GM18951 (cell line): ENCODE measurements around the gene RALGDS.

Experiments used
- POLR2A ChIP-seq: IDR thresholded peaks from 4 replicates; pipeline ENCODE4 v1.6.1; 2011; ENCODE audit warnings: mild to moderate bottlenecking; ENCODE audit not compliant: insufficient read length, insufficient read depth; ENCODE audit errors: extremely low read depth
- in situ Hi-C: fragments of 300-500 bp; cut with MboI; formaldehyde crosslinking; loops from one replicate; pipeline ENCODE4 v1.12.0; 2022; ENCODE audit warnings: low sequenced_read_pairs, mixed read lengths, inconsistent platforms; ENCODE audit not compliant: unreplicated experiment

The RALGDS gene

GRCh38 chr9:133108794-133109641 lies 12.0 kb downstream of the RALGDS start:
- no peak for TF ChIP-seq POLR2A
- in situ Hi-C loops, result loop anchor here (5.0 kb wide), 1 partner anchor 38 kb away; no protein-coding TSS in a partner anchor

DNA sequence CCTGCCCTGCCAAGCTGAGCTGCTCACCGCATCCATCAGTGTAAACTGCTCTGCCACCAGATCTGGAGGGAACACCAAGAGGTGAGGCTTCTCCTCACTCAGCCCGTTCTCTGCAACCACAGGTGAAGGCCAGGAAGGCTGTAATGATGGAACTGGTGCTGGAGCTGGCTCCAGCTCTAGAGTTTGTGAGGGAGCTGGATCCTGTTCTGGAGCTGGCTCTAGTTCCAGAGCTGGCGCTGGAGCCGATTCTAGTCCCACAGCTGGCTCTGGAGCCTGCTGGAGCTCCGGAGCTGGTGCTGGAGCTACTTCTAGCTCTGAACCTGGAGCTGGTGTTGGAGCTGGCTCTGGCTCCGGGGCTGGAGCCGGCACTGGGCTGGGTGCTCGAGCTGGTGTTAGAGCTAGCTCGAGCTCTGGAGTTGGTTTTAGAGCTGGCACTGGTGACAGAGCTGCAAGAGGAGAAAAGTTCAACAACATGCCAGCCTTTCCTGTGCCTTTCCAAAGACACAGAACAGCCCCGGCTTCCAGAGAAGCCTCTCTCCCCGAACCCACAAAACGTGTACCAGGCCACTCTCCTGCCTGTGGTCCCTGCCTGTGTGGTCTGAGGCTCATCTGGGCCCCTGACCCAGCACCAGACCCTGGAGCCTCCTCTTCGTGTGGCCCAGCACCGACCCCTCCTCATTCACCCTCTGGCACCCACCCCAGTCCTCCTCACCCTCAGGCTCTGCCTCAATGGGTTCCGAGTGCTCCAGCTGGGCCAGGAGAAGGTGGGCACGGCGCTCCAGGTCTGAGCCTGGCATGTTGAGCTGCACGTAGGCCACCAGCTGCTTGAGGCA lies 12.9 kb downstream of the RALGDS start:
- in situ Hi-C loops, result loop anchor here (5.0 kb wide), 1 partner anchor 39 kb away; no protein-coding TSS in a partner anchor
- TF ChIP-seq POLR2A, result no peak

- in situ Hi-C loops, result loop anchor here (5.0 kb wide), 1 partner anchor 40 kb away; no protein-coding TSS in a partner anchor
Observed at GRCh38 chr9:133107245-133107722, 13.8 kb downstream of the RALGDS start.

GRCh38 chr9:133106511-133107244 lies 14.4 kb downstream of the RALGDS start:
- no peak for TF ChIP-seq POLR2A
- in situ Hi-C loops, result loop anchor here (5.0 kb wide), 1 partner anchor 41 kb away; no protein-coding TSS in a partner anchor

More at GRCh38 chr9:133107245-133107722, 13.8 kb downstream of the RALGDS start:
- TF ChIP-seq POLR2A, result no peak

DNA sequence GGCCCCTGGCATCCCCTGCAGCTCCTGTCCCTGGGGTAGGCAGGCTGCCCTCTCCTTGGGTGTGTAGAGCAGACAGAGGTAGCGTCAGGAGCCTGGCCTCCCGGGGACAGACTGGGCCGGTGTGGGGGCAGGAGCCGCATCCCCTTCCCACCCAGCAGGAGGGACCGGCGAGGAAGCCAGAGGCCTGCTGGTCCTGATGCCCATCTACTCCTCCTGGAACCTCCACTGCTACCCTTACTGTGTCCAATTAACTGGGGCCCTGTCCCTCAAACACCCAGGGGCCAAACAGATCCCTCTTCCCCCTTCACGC lies 15.6 kb downstream of the RALGDS start:
- TF ChIP-seq POLR2A, result no peak
- in situ Hi-C loops, result loop anchor here (5.0 kb wide), 1 partner anchor 42 kb away; no protein-coding TSS in a partner anchor

DNA sequence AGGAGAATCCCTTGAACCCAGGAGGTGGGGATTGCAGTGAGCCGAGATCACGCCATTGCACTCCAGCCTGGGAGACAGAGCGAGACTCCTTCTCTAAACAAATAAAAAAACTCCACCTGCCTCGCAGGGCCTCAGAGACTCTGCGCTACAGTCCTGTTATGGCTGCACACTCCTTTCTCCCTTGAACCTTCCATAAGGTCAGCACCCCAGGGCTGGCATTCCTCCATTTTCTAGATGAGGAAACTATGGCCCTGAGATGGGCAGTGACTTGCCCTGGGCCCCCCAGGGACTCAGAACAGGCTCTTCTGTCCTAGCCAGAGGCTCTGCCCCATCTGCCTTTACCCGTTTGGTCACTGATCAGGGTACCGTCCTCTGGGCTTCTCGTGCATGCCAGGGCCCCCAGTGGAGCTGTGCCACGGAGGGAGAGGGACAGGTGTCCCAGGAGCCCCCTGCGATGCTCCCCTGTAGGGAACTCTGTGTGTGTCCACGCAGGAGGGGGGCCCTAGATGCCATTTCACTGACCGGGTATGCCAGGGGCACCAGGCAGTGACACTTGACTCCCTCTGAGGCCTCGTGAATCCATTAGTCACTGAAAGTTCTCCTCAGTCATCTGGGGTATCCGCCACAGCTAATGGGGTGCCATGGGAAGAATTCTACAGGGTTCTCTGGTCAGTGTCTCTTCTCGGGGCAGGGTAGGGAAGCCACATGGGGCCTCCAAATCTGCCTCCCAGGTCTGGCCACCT lies 16.2 kb downstream of the RALGDS start:
- TF ChIP-seq POLR2A, result no peak
- in situ Hi-C loops, result loop anchor here (5.0 kb wide), 1 partner anchor 42 kb away; no protein-coding TSS in a partner anchor

DNA sequence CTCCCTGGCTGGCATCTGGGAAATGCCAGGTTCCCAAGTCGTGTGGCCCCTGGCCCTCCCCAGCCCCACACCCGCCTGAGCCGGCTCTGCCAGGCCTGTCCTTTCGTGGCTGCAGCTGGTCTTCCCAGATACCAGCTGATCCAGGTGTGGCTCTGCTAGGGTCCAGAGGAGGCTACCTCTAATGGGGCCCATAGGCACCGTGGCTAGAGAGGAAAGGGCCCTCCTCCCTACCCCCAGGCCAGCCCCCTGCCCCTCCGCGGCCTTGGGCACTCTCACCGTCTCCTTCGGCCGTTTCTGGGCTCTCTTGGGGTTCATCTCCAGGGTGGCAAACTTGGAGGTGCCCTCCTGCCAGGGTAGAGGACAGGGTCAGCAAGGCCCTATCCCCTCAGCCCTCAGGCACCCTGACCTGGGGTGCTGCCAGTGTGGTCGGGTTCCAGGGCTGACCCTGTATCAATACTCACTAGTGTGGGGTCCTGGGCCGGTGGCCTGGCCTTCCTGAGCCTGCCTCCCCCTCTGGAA lies 17.0 kb downstream of the RALGDS start:
- no peak for TF ChIP-seq POLR2A
- in situ Hi-C loops, result no loop called here

GRCh38 chr9:133103183-133103986 lies 17.7 kb downstream of the RALGDS start:
- in situ Hi-C loops, result no loop called here
- no peak for TF ChIP-seq POLR2A

GRCh38 chr9:133102190-133103021 lies 18.6 kb downstream of the RALGDS start:
- TF ChIP-seq POLR2A, result no peak
- in situ Hi-C loops, result no loop called here

DNA sequence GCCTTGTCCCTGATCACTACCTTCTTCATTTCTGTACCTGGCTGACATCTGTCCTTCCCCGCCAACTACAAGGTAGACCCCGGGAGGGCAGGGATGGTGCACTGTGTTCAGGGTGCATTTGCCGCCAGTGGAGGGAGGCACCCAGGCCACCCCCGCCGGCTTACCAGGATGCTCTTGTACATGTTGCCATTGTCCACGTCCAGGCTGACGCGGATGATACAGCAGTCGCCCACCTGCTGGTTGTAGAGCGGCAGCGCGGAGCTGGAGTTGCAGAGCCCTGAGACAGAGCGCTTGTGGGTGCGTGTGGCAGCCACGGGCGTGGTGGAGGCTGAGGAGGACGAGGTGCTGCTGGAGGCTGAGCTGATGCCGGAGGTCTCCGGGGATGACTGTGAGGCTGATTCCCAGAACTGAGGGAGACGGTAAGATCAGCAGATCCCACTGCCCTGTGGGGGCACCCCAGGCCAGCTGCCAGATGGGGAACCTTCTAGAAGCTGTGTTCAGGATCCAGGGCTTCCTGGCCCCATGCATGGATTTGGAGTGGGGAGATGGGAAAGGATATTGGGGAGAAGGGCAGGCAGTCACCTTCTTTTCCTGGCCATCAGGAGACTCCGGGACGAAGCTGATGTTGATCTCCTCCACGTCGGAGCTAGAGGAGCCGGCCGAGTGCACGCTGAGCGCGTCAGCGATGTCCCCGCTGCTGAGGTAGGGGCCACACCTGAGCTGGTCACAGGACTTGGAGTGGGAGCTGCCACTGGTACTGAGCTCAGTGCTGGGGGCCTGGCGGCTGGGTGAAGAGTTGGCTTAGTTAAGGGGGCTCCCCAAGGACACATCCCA lies 19.5 kb downstream of the RALGDS start:
- TF ChIP-seq POLR2A, result no peak
- in situ Hi-C loops, result no loop called here
